ENCODE data around the gene MBTPS1.

GRCh38 chr16:84026606-84027005, 90.1 kb downstream of the MBTPS1 start:
- TF ChIP-seq CTCF (conservative IDR thresholded peaks at IDR 0.05; ENCODE audit: low read length) (no peak), EZH2phosphoT487 (IDR thresholded peaks at IDR 0.05; ENCODE audit: borderline replicate concordance) (no peak)

All from Loucy (cell line).